HCT116 (cell line): ENCODE data around the gene ST7. TPM values are rescaled to one million over a fixed set of nuclear protein-coding genes. Genes with fewer than 3 reads are reported as not detected.

Experiments
- ATAC-seq: fragments of 200-7000 bp; cut with Tn5 transposase; 2 replicates; pipeline ENCODE4 v1.9.1; 2020; ENCODE audit warnings: mild to moderate bottlenecking, moderate library complexity
- BruUV-seq: library from RNA; stranded (reverse); fragments of 400-500 nt; replicated peaks from 2 replicates; lab custom pipeline; 2021; lab: Mats Ljungman, UMichigan
- CTCF ChIA-PET: fragments of 300-600 bp; sonication (Branson Sonifier 250); formaldehyde crosslinking; loops from one replicate; lab custom pipeline; 2021; ENCODE audit warnings: antibody characterized with exemption; lab: Charles Lee
- POLR2A ChIA-PET: fragments of 300-600, 350-600 bp; sonication (Branson Sonifier 250); formaldehyde crosslinking; loops from one replicate; lab custom pipeline; 2021; ENCODE audit warnings: antibody characterized with exemption; lab: Charles Lee
- RAD21 ChIA-PET, 2 experiments: fragments of 300-600 bp; sonication (Branson Sonifier 250); formaldehyde crosslinking; loops; one replicate each; lab custom pipeline; 2023; ENCODE audit warnings: low total read pairs in 2 of 2; ENCODE audit not compliant: uncharacterized antibody in 2 of 2, unreplicated experiment in 2 of 2, low non-redundant PET in 1 of 2; lab: Charles Lee
- DNase-seq: peaks from one replicate; pipeline ENCODE4 v3.0.0-alpha.2; 2010; ENCODE audit warnings: low read depth, low spot score
- H2AFZ ChIP-seq: fragments of 200-600 bp; shearing (Covaris generic), sonication (generic); 2 replicates; pipeline ENCODE4 v1.6.1; 2017; ENCODE audit warnings: low read depth, mixed run types, mixed read lengths, antibody characterized with exemption, low read length; ENCODE audit not compliant: poor library complexity, severe bottlenecking
- H3K27ac ChIP-seq: 2 replicates; pipeline ENCODE4 v1.5.1; 2012; ENCODE audit warnings: low read depth, low read length
- H3K27me3 ChIP-seq: fragments of 200-600 bp; sonication (generic); 2 replicates; pipeline ENCODE4 v1.6.1; 2016; ENCODE audit warnings: mixed run types, low read length, mixed read lengths; ENCODE audit not compliant: insufficient read depth
- H3K36me3 ChIP-seq, 2 experiments: fragments of 200-500 bp in 1 of 2; fragments of 200-600 bp in 1 of 2; sonication (Bioruptor generic) in 1 of 2; sonication (generic) in 1 of 2; 2 replicates each; pipeline versions ENCODE4 v1.5.1 to v1.6.1; 2014 to 2016; ENCODE audit warnings: low read length in 2 of 2, inconsistent platforms in 1 of 2, mixed read lengths in 1 of 2, mixed run types in 1 of 2; ENCODE audit not compliant: insufficient read depth in 2 of 2, control insufficient read depth in 1 of 2
- H3K4me1 ChIP-seq, 2 experiments: fragments of 200-600 bp in 1 of 2; sonication (generic) in 1 of 2; 2 replicates each; pipeline versions ENCODE4 v1.5.1 to v1.6.1; 2012 to 2017; ENCODE audit warnings: low read length in 2 of 2, inconsistent platforms in 1 of 2, mild to moderate bottlenecking in 1 of 2, mixed read lengths in 1 of 2, mixed run types in 1 of 2, moderate library complexity in 1 of 2; ENCODE audit not compliant: insufficient read depth in 2 of 2, control insufficient read depth in 1 of 2
- H3K4me2 ChIP-seq: fragments of 200-600 bp; sonication (generic); 2 replicates; pipeline ENCODE4 v1.6.1; 2017; ENCODE audit warnings: mixed run types, low read length, mixed read lengths
- H3K4me3 ChIP-seq, 2 experiments: fragments of 200-600 bp in 1 of 2; sonication (generic) in 1 of 2; replicated peaks in 1 of 2; 2 replicates each; pipeline ENCODE4 v1.5.1; 2011 to 2016; ENCODE audit warnings: low read length in 2 of 2, control low read depth in 1 of 2, low read depth in 1 of 2, mild to moderate bottlenecking in 1 of 2, mixed read lengths in 1 of 2, mixed run types in 1 of 2
- H3K79me2 ChIP-seq: fragments of 200-600 bp; sonication (generic); 2 replicates; pipeline ENCODE4 v1.6.1; 2017; ENCODE audit warnings: mild to moderate bottlenecking, mixed run types, low read length, moderate library complexity, mixed read lengths; ENCODE audit not compliant: insufficient read depth
- H3K9ac ChIP-seq: fragments of 200-600 bp; sonication (generic); 2 replicates; pipeline ENCODE4 v1.6.1; 2016; ENCODE audit warnings: low read length, mixed read lengths
- H3K9me2 ChIP-seq: fragments of 200-600 bp; sonication (generic), shearing (Covaris generic); 2 replicates; pipeline ENCODE4 v1.6.1; 2017; ENCODE audit warnings: mixed run types, mild to moderate bottlenecking, moderate library complexity; ENCODE audit not compliant: insufficient read depth
- H3K9me3 ChIP-seq, 2 experiments: fragments of 200-500 bp in 1 of 2; fragments of 200-600 bp in 1 of 2; sonication (Bioruptor generic) in 1 of 2; sonication (generic) in 1 of 2; 2 replicates each; pipeline ENCODE4 v1.6.1; 2014 to 2017; ENCODE audit warnings: low read length in 2 of 2, mixed read lengths in 2 of 2, inconsistent platforms in 1 of 2, low read depth in 1 of 2, mild to moderate bottlenecking in 1 of 2, mixed run types in 1 of 2, moderate library complexity in 1 of 2; ENCODE audit not compliant: control insufficient read depth in 1 of 2, insufficient read depth in 1 of 2
- H4K20me1 ChIP-seq: fragments of 200-600 bp; sonication (generic), shearing (Covaris generic); 2 replicates; pipeline ENCODE4 v1.6.1; 2017; ENCODE audit warnings: mixed run types, mild to moderate bottlenecking, moderate library complexity; ENCODE audit not compliant: insufficient read depth
- CBX3 ChIP-seq: IDR thresholded peaks from 2 replicates; pipeline ENCODE4 v1.6.1; 2012; ENCODE audit warnings: low read depth
- CEBPB ChIP-seq: IDR thresholded peaks from 2 replicates; pipeline ENCODE4 v1.6.1; 2012; ENCODE audit warnings: low read depth
- EGR1 ChIP-seq: IDR thresholded peaks from 2 replicates; pipeline ENCODE4 v1.6.1; 2012; ENCODE audit warnings: low read depth
- ELF1 ChIP-seq: IDR thresholded peaks from 2 replicates; pipeline ENCODE4 v1.6.1; 2012; ENCODE audit warnings: low read depth, borderline replicate concordance
- EZH2 ChIP-seq: fragments of 200-600 bp; sonication (generic); IDR thresholded peaks from 2 replicates; pipeline ENCODE4 v1.6.1; 2017; ENCODE audit warnings: antibody characterized with exemption, mixed run types
- EZH2phosphoT487 ChIP-seq: fragments of 200-600 bp; IDR thresholded peaks from 2 replicates; pipeline ENCODE4 v1.6.1; 2018; ENCODE audit warnings: antibody characterized with exemption, borderline replicate concordance
- JUND ChIP-seq: IDR thresholded peaks from 2 replicates; pipeline ENCODE4 v1.6.1; 2012
- POLR2AphosphoS5 ChIP-seq: IDR thresholded peaks from 2 replicates; pipeline ENCODE4 v1.6.1; 2011; ENCODE audit warnings: mild to moderate bottlenecking, low read depth, low read length, moderate library complexity
- RAD21 ChIP-seq: IDR thresholded peaks from 2 replicates; pipeline ENCODE4 v1.6.1; 2012; ENCODE audit warnings: low read depth, mild to moderate bottlenecking
- SIN3A ChIP-seq: IDR thresholded peaks from 2 replicates; pipeline ENCODE4 v1.6.1; 2012; ENCODE audit warnings: low read depth
- SP1 ChIP-seq: IDR thresholded peaks from 2 replicates; pipeline ENCODE4 v1.6.1; 2012; ENCODE audit warnings: low read depth
- TCF7L2 ChIP-seq: IDR thresholded peaks from 2 replicates; pipeline ENCODE4 v1.7.0; 2011; ENCODE audit warnings: borderline replicate concordance, inconsistent platforms; ENCODE audit not compliant: insufficient read depth, insufficient read length; ENCODE audit errors: extremely low read depth
- YY1 ChIP-seq: IDR thresholded peaks from 2 replicates; pipeline ENCODE4 v1.6.1; 2011; ENCODE audit warnings: low read length, low read depth, moderate library complexity, mild to moderate bottlenecking; ENCODE audit not compliant: insufficient replicate concordance; ENCODE audit errors: extremely low read depth
- ZFX ChIP-seq: fragments of 450-650 bp; IDR thresholded peaks from 2 replicates; pipeline ENCODE4 v1.6.1; 2017
- ZNF274 ChIP-seq: fragments of 200-500 bp; sonication (Bioruptor generic); IDR thresholded peaks from 2 replicates; pipeline ENCODE4 v1.6.1; 2014; ENCODE audit warnings: mild to moderate bottlenecking, low read depth, low read length, inconsistent platforms
- intact Hi-C: fragments of 100-400 bp; cut with micrococcal nuclease; formaldehyde crosslinking; loops from 2 replicates; pipeline ENCODE4 v1.10.0; 2022
- total RNA-seq: library from RNA; stranded (reverse); gene quantifications from one replicate; pipeline ENCODE4 v1.2.1, GENCODE V29; 2021; ENCODE audit not compliant: unreplicated experiment
- TF ChIP-seq, protein P1 (sequence below), 3 experiments: fragments of 200-600 bp in 1 of 3; sonication (generic) in 1 of 3; IDR thresholded peaks in 2 of 3; conservative IDR thresholded peaks in 1 of 3; 2 replicates each; pipeline ENCODE4 v1.5.1; 2012 to 2017; ENCODE audit warnings: low read depth in 2 of 3, low read length in 2 of 3, antibody characterized with exemption in 1 of 3, borderline replicate concordance in 1 of 3, control low read depth in 1 of 3, mild to moderate bottlenecking in 1 of 3, mixed read lengths in 1 of 3, mixed run types in 1 of 3, moderate library complexity in 1 of 3; ENCODE audit not compliant: insufficient read depth in 1 of 3
- TF ChIP-seq, protein P2 (sequence below): IDR thresholded peaks from 2 replicates; pipeline ENCODE4 v1.6.1; 2011; ENCODE audit warnings: mild to moderate bottlenecking, low read length, moderate library complexity; ENCODE audit not compliant: insufficient replicate concordance; ENCODE audit errors: extremely low read depth
- TF ChIP-seq, protein P3 (sequence below): IDR thresholded peaks from 2 replicates; pipeline ENCODE4 v1.6.1; 2012
- TF ChIP-seq, protein P4 (sequence below): IDR thresholded peaks from 2 replicates; pipeline ENCODE4 v1.6.1; 2012; ENCODE audit warnings: low read depth

Gene ST7
- total RNA-seq, 1 experiment from 2014 or later = 12.6 TPM

DNA sequence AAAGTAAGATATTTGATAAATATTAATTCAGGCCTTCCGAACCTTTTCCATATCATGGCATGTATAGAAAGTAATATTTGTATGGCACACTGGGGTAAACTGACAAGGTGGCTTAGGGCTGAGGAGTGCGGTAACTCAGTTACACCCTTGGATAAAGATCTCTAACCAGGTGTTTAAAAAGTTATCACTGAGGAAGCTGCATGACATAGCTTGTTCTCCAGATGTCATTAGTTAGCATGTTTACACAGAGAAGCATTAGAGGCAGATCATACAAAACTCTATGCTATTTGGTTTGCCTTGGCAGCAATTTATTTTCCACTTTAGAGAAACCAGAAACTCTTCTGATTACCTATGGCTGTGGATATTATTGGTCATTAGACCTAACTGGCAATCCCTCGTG is 118.2 kb downstream of the ST7 start:
- no peak overlapping the region for H3K9ac ChIP-seq
- no peaks in the 10 kb centered on the region for H3K9me2 ChIP-seq
- H3K36me3 ChIP-seq = no peaks in the 10 kb centered on the region
- ChIA-PET RAD21 (no interaction called here), CTCF (no interaction called here), POLR2A (no interaction called here)
- H3K9me3 ChIP-seq = no peaks in the 10 kb centered on the region
- H3K27ac ChIP-seq = no peak overlapping the region
- intact Hi-C loops = no loop called here
- H3K4me3 ChIP-seq = no peak overlapping the region
- H4K20me1 ChIP-seq = no peaks in the 10 kb centered on the region
- no peaks in the 10 kb centered on the region for H3K79me2 ChIP-seq
- no peak overlapping the region for H2AFZ ChIP-seq
- no TSS peak for BruUV-seq
- H3K27me3 ChIP-seq = no peaks in the 10 kb centered on the region
- no peak for TF ChIP-seq EZH2phosphoT487
- TF ChIP-seq, protein P1, sequence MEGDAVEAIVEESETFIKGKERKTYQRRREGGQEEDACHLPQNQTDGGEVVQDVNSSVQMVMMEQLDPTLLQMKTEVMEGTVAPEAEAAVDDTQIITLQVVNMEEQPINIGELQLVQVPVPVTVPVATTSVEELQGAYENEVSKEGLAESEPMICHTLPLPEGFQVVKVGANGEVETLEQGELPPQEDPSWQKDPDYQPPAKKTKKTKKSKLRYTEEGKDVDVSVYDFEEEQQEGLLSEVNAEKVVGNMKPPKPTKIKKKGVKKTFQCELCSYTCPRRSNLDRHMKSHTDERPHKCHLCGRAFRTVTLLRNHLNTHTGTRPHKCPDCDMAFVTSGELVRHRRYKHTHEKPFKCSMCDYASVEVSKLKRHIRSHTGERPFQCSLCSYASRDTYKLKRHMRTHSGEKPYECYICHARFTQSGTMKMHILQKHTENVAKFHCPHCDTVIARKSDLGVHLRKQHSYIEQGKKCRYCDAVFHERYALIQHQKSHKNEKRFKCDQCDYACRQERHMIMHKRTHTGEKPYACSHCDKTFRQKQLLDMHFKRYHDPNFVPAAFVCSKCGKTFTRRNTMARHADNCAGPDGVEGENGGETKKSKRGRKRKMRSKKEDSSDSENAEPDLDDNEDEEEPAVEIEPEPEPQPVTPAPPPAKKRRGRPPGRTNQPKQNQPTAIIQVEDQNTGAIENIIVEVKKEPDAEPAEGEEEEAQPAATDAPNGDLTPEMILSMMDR (IDR thresholded peaks at IDR 0.05 in 2 of 3, conservative IDR thresholded peaks at IDR 0.05 in 1 of 3; ENCODE audit: borderline replicate concordance in 1 of 3, insufficient read depth in 1 of 3, low read depth in 2 of 3, low read length in 2 of 3) = no peak
- TF ChIP-seq EZH2 = no peak
- TF ChIP-seq JUND = no peak
- TF ChIP-seq, protein P2, sequence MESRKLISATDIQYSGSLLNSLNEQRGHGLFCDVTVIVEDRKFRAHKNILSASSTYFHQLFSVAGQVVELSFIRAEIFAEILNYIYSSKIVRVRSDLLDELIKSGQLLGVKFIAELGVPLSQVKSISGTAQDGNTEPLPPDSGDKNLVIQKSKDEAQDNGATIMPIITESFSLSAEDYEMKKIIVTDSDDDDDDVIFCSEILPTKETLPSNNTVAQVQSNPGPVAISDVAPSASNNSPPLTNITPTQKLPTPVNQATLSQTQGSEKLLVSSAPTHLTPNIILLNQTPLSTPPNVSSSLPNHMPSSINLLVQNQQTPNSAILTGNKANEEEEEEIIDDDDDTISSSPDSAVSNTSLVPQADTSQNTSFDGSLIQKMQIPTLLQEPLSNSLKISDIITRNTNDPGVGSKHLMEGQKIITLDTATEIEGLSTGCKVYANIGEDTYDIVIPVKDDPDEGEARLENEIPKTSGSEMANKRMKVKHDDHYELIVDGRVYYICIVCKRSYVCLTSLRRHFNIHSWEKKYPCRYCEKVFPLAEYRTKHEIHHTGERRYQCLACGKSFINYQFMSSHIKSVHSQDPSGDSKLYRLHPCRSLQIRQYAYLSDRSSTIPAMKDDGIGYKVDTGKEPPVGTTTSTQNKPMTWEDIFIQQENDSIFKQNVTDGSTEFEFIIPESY = no peak
- no peak for TF ChIP-seq SP1
- TF ChIP-seq, protein P3, sequence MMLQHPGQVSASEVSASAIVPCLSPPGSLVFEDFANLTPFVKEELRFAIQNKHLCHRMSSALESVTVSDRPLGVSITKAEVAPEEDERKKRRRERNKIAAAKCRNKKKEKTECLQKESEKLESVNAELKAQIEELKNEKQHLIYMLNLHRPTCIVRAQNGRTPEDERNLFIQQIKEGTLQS = no peak
- no peak for TF ChIP-seq EGR1
- TF ChIP-seq SIN3A = no peak
- TF ChIP-seq, protein P4, sequence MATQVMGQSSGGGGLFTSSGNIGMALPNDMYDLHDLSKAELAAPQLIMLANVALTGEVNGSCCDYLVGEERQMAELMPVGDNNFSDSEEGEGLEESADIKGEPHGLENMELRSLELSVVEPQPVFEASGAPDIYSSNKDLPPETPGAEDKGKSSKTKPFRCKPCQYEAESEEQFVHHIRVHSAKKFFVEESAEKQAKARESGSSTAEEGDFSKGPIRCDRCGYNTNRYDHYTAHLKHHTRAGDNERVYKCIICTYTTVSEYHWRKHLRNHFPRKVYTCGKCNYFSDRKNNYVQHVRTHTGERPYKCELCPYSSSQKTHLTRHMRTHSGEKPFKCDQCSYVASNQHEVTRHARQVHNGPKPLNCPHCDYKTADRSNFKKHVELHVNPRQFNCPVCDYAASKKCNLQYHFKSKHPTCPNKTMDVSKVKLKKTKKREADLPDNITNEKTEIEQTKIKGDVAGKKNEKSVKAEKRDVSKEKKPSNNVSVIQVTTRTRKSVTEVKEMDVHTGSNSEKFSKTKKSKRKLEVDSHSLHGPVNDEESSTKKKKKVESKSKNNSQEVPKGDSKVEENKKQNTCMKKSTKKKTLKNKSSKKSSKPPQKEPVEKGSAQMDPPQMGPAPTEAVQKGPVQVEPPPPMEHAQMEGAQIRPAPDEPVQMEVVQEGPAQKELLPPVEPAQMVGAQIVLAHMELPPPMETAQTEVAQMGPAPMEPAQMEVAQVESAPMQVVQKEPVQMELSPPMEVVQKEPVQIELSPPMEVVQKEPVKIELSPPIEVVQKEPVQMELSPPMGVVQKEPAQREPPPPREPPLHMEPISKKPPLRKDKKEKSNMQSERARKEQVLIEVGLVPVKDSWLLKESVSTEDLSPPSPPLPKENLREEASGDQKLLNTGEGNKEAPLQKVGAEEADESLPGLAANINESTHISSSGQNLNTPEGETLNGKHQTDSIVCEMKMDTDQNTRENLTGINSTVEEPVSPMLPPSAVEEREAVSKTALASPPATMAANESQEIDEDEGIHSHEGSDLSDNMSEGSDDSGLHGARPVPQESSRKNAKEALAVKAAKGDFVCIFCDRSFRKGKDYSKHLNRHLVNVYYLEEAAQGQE = no peak
- TF ChIP-seq YY1 = no peak
- no peak for TF ChIP-seq RAD21
- no peak for TF ChIP-seq POLR2AphosphoS5
- TF ChIP-seq ELF1 = no peak
- no peak for TF ChIP-seq CEBPB
- no peak for TF ChIP-seq CBX3
- TF ChIP-seq TCF7L2 = no peak
- TF ChIP-seq ZNF274 = no peak
- no peak for TF ChIP-seq ZFX
- peaks cover 0 to 4% of the 10 kb centered on the region in 2 experiments; a peak in 2 of 4 replicates for H3K4me1 ChIP-seq
- DNase-seq (no peak), ATAC-seq (no peak)
- H3K4me2 ChIP-seq = no peak overlapping the region
